Activated CD4-positive, alpha-beta T cell treated with anti-CD3 and anti-CD28 coated beads for 36 hours (primary cell): ENCODE data around the gene SARNP. TPM values are rescaled to one million over a fixed set of nuclear protein-coding genes. Genes with fewer than 3 reads are reported as not detected.
A peak's percentile ranks its signal among the peaks of the same experiment; 100 is the strongest.
"Not testable (repeated sequence)": the region's sequence is repeated elsewhere in the genome, so short reads cannot be mapped to it uniquely, and the experiment has no call there.

ENCODE experiments used
- ATAC-seq: fragments of 200-7000 bp; cut with Tn5 transposase; one replicate; pipeline ENCODE4 v1.10.0; 2021; ENCODE audit warnings: mild to moderate bottlenecking, moderate library complexity
- CTCF ChIA-PET: fragments of 350-600 bp; sonication (Branson Sonifier 250); formaldehyde crosslinking; loops from one replicate; lab custom pipeline; 2021; ENCODE audit warnings: antibody characterized with exemption; lab: Charles Lee
- POLR2A ChIA-PET: fragments of 350-600 bp; sonication (Branson Sonifier 250); formaldehyde crosslinking; loops from one replicate; lab custom pipeline; 2021; ENCODE audit warnings: antibody characterized with exemption, inconsistent platforms; lab: Charles Lee
- DNase-seq: peaks from one replicate; pipeline ENCODE4 v3.0.0-alpha.2; 2020
- H3K27ac Mint-ChIP-seq: one replicate; pipeline ENCODE4 v1.8.0; 2021; ENCODE audit warnings: mixed read lengths
- H3K27me3 Mint-ChIP-seq: one replicate; pipeline ENCODE4 v1.8.0; 2021; ENCODE audit warnings: mixed read lengths
- H3K36me3 Mint-ChIP-seq: one replicate; pipeline ENCODE4 v1.8.0; 2021; ENCODE audit warnings: low read depth, mixed read lengths
- H3K4me1 Mint-ChIP-seq: one replicate; pipeline ENCODE4 v1.8.0; 2021; ENCODE audit warnings: mixed read lengths
- H3K4me3 Mint-ChIP-seq: one replicate; pipeline ENCODE4 v1.8.0; 2021; ENCODE audit warnings: mild to moderate bottlenecking, moderate library complexity, mixed read lengths
- H3K9me3 Mint-ChIP-seq: one replicate; pipeline ENCODE4 v1.8.0; 2021; ENCODE audit warnings: low read depth, mixed read lengths
- intact Hi-C, 2 experiments: fragments of 100-400 bp; cut with DNase I in 1 of 2; cut with micrococcal nuclease in 1 of 2; formaldehyde crosslinking; loops; one replicate each; pipeline versions ENCODE4 v1.14.2 to v1.15.1; 2022 to 2024; cut with DNase I, micrococcal nuclease
- total RNA-seq, 2 experiments: library from RNA; stranded (reverse); gene quantifications; one replicate each; pipeline ENCODE4 v1.2.3, GENCODE V29; 2021

SARNP gene
- total RNA-seq = 100 to 1,000 TPM; 111 to 114 TPM

GRCh38 chr12:55817345-55818139 lies at the start of gene SARNP, which contains the start of gene ORMDL2:
TSS of gene SARNP (minus strand) at chr12:55817724. CDS start at chr12:55817701, 23 bp downstream.
TSS of gene ORMDL2 (plus strand) at chr12:55818041. CDS start at chr12:55819000, 959 bp downstream.
- Mint-ChIP-seq H3K27me3 (no peaks in the 10 kb centered on the region), H3K36me3 (peaks cover 43% of the 10 kb centered on the region), H3K4me3 (no peak within 1 kb of the TSS), H3K9me3 (no peaks in the 10 kb centered on the region), H3K4me1 (peaks cover 49% of the 10 kb centered on the region), H3K27ac (no peak within 1 kb of the TSS)
- DNase-seq = peak; percentile 97
- CTCF ChIA-PET = interaction anchor here (0.7 to 3.6 kb wide), 27 partner anchors 9 to 646 kb away, joined by 3 to 25 read pairs (median 4); partner anchors contain the start of genes BLOC1S1, DNAJC14, ESYT1 and PA2G4
- ATAC-seq = peak; percentile 98
- intact Hi-C loops = loop anchor here (1.0 to 5.0 kb wide), 17 partner anchors 12 to 870 kb away; partner anchors contain the start of genes DNAJC14 (in 2 of the 2), GDF11 (in 2 of the 2), RPS26 (in 2 of the 2) and ZC3H10 (in 2 of the 2)
- POLR2A ChIA-PET = interaction anchor here (0.5 to 2.8 kb wide), 22 partner anchors 9 to 819 kb away, joined by 3 to 43 read pairs (median 4); partner anchors contain the start of genes DNAJC14, ESYT1, PA2G4 and RAB5B

GRCh38 chr12:55866454-55867004 lies 49.0 kb upstream of the SARNP start:
- POLR2A ChIA-PET = interaction anchor here (0.6 kb wide), 1 partner anchor 31 kb away, joined by 3 read pairs; no protein-coding TSS in a partner anchor
- H3K4me3 Mint-ChIP-seq, intact Hi-C loops, H3K27me3 Mint-ChIP-seq, H3K36me3 Mint-ChIP-seq, DNase-seq, H3K4me1 Mint-ChIP-seq, H3K27ac Mint-ChIP-seq, H3K9me3 Mint-ChIP-seq, ATAC-seq: not testable (repeated sequence)
- CTCF ChIA-PET = interaction anchor here (0.6 to 0.9 kb wide), 3 partner anchors 89 to 156 kb away, joined by 3 to 5 read pairs (median 3); no protein-coding TSS in a partner anchor

GRCh38 chr12:55865327-55865726 lies 47.8 kb upstream of the SARNP start:
- no peaks in the 10 kb centered on the region for H3K27me3 Mint-ChIP-seq
- H3K4me1 Mint-ChIP-seq = no peaks in the 10 kb centered on the region
- H3K9me3 Mint-ChIP-seq = peaks cover 3% of the 10 kb centered on the region
- no peak overlapping the region for H3K27ac Mint-ChIP-seq
- H3K36me3 Mint-ChIP-seq = no peaks in the 10 kb centered on the region
- intact Hi-C loops = no loop called here
- POLR2A ChIA-PET = no interaction called here
- ATAC-seq (no peak), DNase-seq (no peak)
- H3K4me3 Mint-ChIP-seq = no peak overlapping the region
- CTCF ChIA-PET = interaction anchor here (0.6 kb wide), 1 partner anchor 127 kb away, joined by 4 read pairs; no protein-coding TSS in a partner anchor

GRCh38 chr12:55862931-55863330 lies 45.4 kb upstream of the SARNP start:
- ATAC-seq, H3K4me1 Mint-ChIP-seq, POLR2A ChIA-PET, intact Hi-C loops, H3K36me3 Mint-ChIP-seq, H3K4me3 Mint-ChIP-seq, H3K27ac Mint-ChIP-seq, H3K9me3 Mint-ChIP-seq, DNase-seq, CTCF ChIA-PET, H3K27me3 Mint-ChIP-seq: not testable (repeated sequence)

GRCh38 chr12:55862286-55862685 lies 44.8 kb upstream of the SARNP start:
- DNase-seq (no peak), ATAC-seq (no peak)
- ChIA-PET CTCF (interaction anchor here (0.7 to 1.6 kb wide), 2 partner anchors 116 to 125 kb away, joined by 3 to 4 read pairs; no protein-coding TSS in a partner anchor), POLR2A (no interaction called here)
- H3K4me1 Mint-ChIP-seq = no peaks in the 10 kb centered on the region
- intact Hi-C loops = no loop called here
- H3K4me3 Mint-ChIP-seq = no peak overlapping the region
- no peaks in the 10 kb centered on the region for H3K36me3 Mint-ChIP-seq
- no peak overlapping the region for H3K27ac Mint-ChIP-seq
- H3K27me3 Mint-ChIP-seq = no peaks in the 10 kb centered on the region
- H3K9me3 Mint-ChIP-seq = peaks cover 3% of the 10 kb centered on the region

GRCh38 chr12:55861871-55862270 lies 44.3 kb upstream of the SARNP start:
- DNase-seq = no peak
- intact Hi-C loops = no loop called here
- Mint-ChIP-seq H3K27me3 (no peaks in the 10 kb centered on the region), H3K4me3 (no peak overlapping the region), H3K9me3 (peaks cover 3% of the 10 kb centered on the region), H3K4me1 (no peaks in the 10 kb centered on the region), H3K27ac (no peak overlapping the region), H3K36me3 (no peaks in the 10 kb centered on the region)
- ChIA-PET CTCF (interaction anchor here (0.7 to 1.6 kb wide), 2 partner anchors 115 to 124 kb away, joined by 3 to 4 read pairs; no protein-coding TSS in a partner anchor), POLR2A (no interaction called here)
- ATAC-seq = no peak

GRCh38 chr12:55861396-55861795 lies 43.9 kb upstream of the SARNP start:
- Mint-ChIP-seq H3K27ac (no peak overlapping the region), H3K4me3 (no peak overlapping the region), H3K27me3 (no peaks in the 10 kb centered on the region), H3K9me3 (peaks cover 3% of the 10 kb centered on the region), H3K4me1 (no peaks in the 10 kb centered on the region), H3K36me3 (no peaks in the 10 kb centered on the region)
- intact Hi-C loops = no loop called here
- no peak for ATAC-seq
- CTCF ChIA-PET = interaction anchor here (0.6 to 1.6 kb wide), 2 partner anchors 124 to 477 kb away, joined by 3 to 4 read pairs; no protein-coding TSS in a partner anchor
- DNase-seq = no peak
- POLR2A ChIA-PET = no interaction called here

GRCh38 chr12:55852740-55853139 lies 35.2 kb upstream of the SARNP start:
- Mint-ChIP-seq H3K4me1 (peaks cover 4% of the 10 kb centered on the region), H3K36me3 (no peaks in the 10 kb centered on the region), H3K9me3 (no peaks in the 10 kb centered on the region), H3K27ac (no peak overlapping the region), H3K4me3 (no peak overlapping the region), H3K27me3 (peaks cover 2% of the 10 kb centered on the region)
- intact Hi-C loops = no loop called here
- no peak for DNase-seq
- ATAC-seq = no peak
- ChIA-PET CTCF (interaction anchor here (0.6 to 1.0 kb wide), 2 partner anchors 23 to 658 kb away, joined by 4 read pairs; partner anchors contain the start of gene DNAJC14), POLR2A (no interaction called here)

GRCh38 chr12:55850893-55851292 lies 33.4 kb upstream of the SARNP start:
- intact Hi-C loops = no loop called here
- H3K36me3 Mint-ChIP-seq = no peaks in the 10 kb centered on the region
- H3K9me3 Mint-ChIP-seq = no peaks in the 10 kb centered on the region
- peaks cover 2% of the 10 kb centered on the region for H3K27me3 Mint-ChIP-seq
- H3K27ac Mint-ChIP-seq = no peak overlapping the region
- H3K4me3 Mint-ChIP-seq = no peak overlapping the region
- DNase-seq = no peak
- H3K4me1 Mint-ChIP-seq = peaks cover 14% of the 10 kb centered on the region
- ATAC-seq = no peak
- ChIA-PET CTCF (no interaction called here), POLR2A (no interaction called here)

- Mint-ChIP-seq H3K36me3 (no peaks in the 10 kb centered on the region), H3K9me3 (no peaks in the 10 kb centered on the region), H3K4me1 (peaks cover 14% of the 10 kb centered on the region), H3K27me3 (peaks cover 2% of the 10 kb centered on the region), H3K27ac (no peak overlapping the region), H3K4me3 (no peak overlapping the region)
- intact Hi-C loops = no loop called here
- DNase-seq (no peak), ATAC-seq (no peak)
- CTCF ChIA-PET = no interaction called here
- POLR2A ChIA-PET = no interaction called here
These were observed 32.9 kb upstream of the SARNP start for GRCh38 chr12:55850401-55850800.

GRCh38 chr12:55849616-55850343 lies 32.3 kb upstream of the SARNP start:
- Mint-ChIP-seq H3K27me3 (peaks cover 2% of the 10 kb centered on the region), H3K4me3 (no peak overlapping the region), H3K4me1 (peaks cover 14% of the 10 kb centered on the region), H3K27ac (no peak overlapping the region), H3K36me3 (no peaks in the 10 kb centered on the region), H3K9me3 (no peaks in the 10 kb centered on the region)
- no peak for DNase-seq
- no peak for ATAC-seq
- ChIA-PET POLR2A (no interaction called here), CTCF (no interaction called here)
- intact Hi-C loops = no loop called here
